Keratinocyte (primary cell): ENCODE data around the gene RPS23.

Experiments
- CTCF ChIP-seq, 3 experiments: IDR thresholded peaks in 1 of 3; conservative IDR thresholded peaks in 1 of 3; optimal IDR thresholded peaks in 1 of 3; 2 replicates in 2 of 3; 3 replicates in 1 of 3; pipeline versions ENCODE3 to v1.5.1; 2011; ENCODE audit warnings: low read length in 3 of 3, mild to moderate bottlenecking in 3 of 3, moderate library complexity in 2 of 3, control low read depth in 1 of 3, inconsistent platforms in 1 of 3; ENCODE audit not compliant: insufficient read depth in 2 of 3; ENCODE audit errors: extremely low read depth in 1 of 3
- EZH2 ChIP-seq: IDR thresholded peaks from one replicate; pipeline ENCODE4 v1.6.1; 2012; ENCODE audit warnings: inconsistent platforms, mild to moderate bottlenecking, low read length, moderate library complexity

GRCh38 chr5:82244854-82245635 is 33.1 kb downstream of the RPS23 start:
- TF ChIP-seq CTCF (optimal IDR thresholded peaks at IDR 0.05 in 1 of 3, IDR thresholded peaks at IDR 0.05 in 1 of 3, conservative IDR thresholded peaks at IDR 0.05 in 1 of 3; ENCODE audit: extremely low read depth in 1 of 3, insufficient read depth in 2 of 3, low read length in 3 of 3) (no peak), EZH2 (no peak)
